ENCODE data around the gene TINAGL1.

The TINAGL1 gene

GRCh38 chr1:31600641-31601040, 24.3 kb downstream of the TINAGL1 start:
- Histone ChIP-seq H3K9ac (ENCODE audit: low read length) (no peak overlapping the region), H3K4me2 (ENCODE audit: low read depth, low read length, poor library complexity, severe bottlenecking) (no peak overlapping the region), H2AFZ (ENCODE audit: low read depth, low read length, severe bottlenecking) (no peak overlapping the region), H3F3A (ENCODE audit: insufficient read depth) (no peaks in the 10 kb centered on the region), H3K79me2 (ENCODE audit: insufficient read depth, low read length) (no peaks in the 10 kb centered on the region), H3K9me2 (replicated peaks; ENCODE audit: insufficient read depth, low read length) (no peaks in the 10 kb centered on the region), H4K20me1 (ENCODE audit: low read depth, low read length) (no peaks in the 10 kb centered on the region), H3K4me3 (ENCODE audit: insufficient read depth, low read length, poor library complexity, severe bottlenecking) (no peak overlapping the region), H3K9me3 (ENCODE audit: insufficient read depth, low read length) (no peaks in the 10 kb centered on the region), H3K27me3 (ENCODE audit: low read length) (0 out of 2 replicates have a peak, but pooled peaks cover 3% of the 10 kb centered on the region), H3K36me3 (ENCODE audit: low read length) (no peaks in the 10 kb centered on the region), H3K27ac (ENCODE audit: low read depth, low read length) (no peak overlapping the region)
- TF ChIP-seq EZH2phosphoT487 (conservative IDR thresholded peaks at IDR 0.05; ENCODE audit: low read length): no peak
- no peak for TF ChIP-seq CTCF (IDR thresholded peaks at IDR 0.05; ENCODE audit: insufficient read depth, low read length, poor library complexity, severe bottlenecking)

- Histone ChIP-seq H3K79me2 (ENCODE audit: insufficient read depth, low read length) (no peaks in the 10 kb centered on the region), H4K20me1 (ENCODE audit: low read depth, low read length) (no peaks in the 10 kb centered on the region), H3K27me3 (ENCODE audit: low read length) (no peaks in the 10 kb centered on the region), H3K4me3 (ENCODE audit: insufficient read depth, low read length, poor library complexity, severe bottlenecking) (no peak overlapping the region), H3K4me2 (ENCODE audit: low read depth, low read length, poor library complexity, severe bottlenecking) (no peak overlapping the region), H3K9me2 (replicated peaks; ENCODE audit: insufficient read depth, low read length) (no peaks in the 10 kb centered on the region), H3K36me3 (ENCODE audit: low read length) (no peaks in the 10 kb centered on the region), H3K9ac (ENCODE audit: low read length) (no peak overlapping the region), H3F3A (ENCODE audit: insufficient read depth) (no peaks in the 10 kb centered on the region), H3K9me3 (ENCODE audit: insufficient read depth, low read length) (no peaks in the 10 kb centered on the region), H2AFZ (ENCODE audit: low read depth, low read length, severe bottlenecking) (no peak overlapping the region), H3K27ac (ENCODE audit: low read depth, low read length) (no peak overlapping the region)
- TF ChIP-seq CTCF (IDR thresholded peaks at IDR 0.05; ENCODE audit: insufficient read depth, low read length, poor library complexity, severe bottlenecking) (no peak), EZH2phosphoT487 (conservative IDR thresholded peaks at IDR 0.05; ENCODE audit: low read length) (no peak)
Observed at GRCh38 chr1:31602081-31602480, 25.8 kb downstream of the TINAGL1 start.

GRCh38 chr1:31605908-31606427, 29.7 kb downstream of the TINAGL1 start:
- Histone ChIP-seq H3K9ac (ENCODE audit: low read length) (no peak overlapping the region), H3K4me2 (ENCODE audit: low read depth, low read length, poor library complexity, severe bottlenecking) (no peak overlapping the region), H3K27me3 (ENCODE audit: low read length) (no peaks in the 10 kb centered on the region), H3K36me3 (ENCODE audit: low read length) (no peaks in the 10 kb centered on the region), H3K9me2 (replicated peaks; ENCODE audit: insufficient read depth, low read length) (no peaks in the 10 kb centered on the region), H3K27ac (ENCODE audit: low read depth, low read length) (no peak overlapping the region), H3K79me2 (ENCODE audit: insufficient read depth, low read length) (no peaks in the 10 kb centered on the region), H3F3A (ENCODE audit: insufficient read depth) (no peaks in the 10 kb centered on the region), H3K9me3 (ENCODE audit: insufficient read depth, low read length) (no peaks in the 10 kb centered on the region), H4K20me1 (ENCODE audit: low read depth, low read length) (no peaks in the 10 kb centered on the region), H3K4me3 (ENCODE audit: insufficient read depth, low read length, poor library complexity, severe bottlenecking) (no peak overlapping the region), H2AFZ (ENCODE audit: low read depth, low read length, severe bottlenecking) (no peak overlapping the region)
- TF ChIP-seq CTCF (IDR thresholded peaks at IDR 0.05; ENCODE audit: insufficient read depth, low read length, poor library complexity, severe bottlenecking) (no peak), EZH2phosphoT487 (conservative IDR thresholded peaks at IDR 0.05; ENCODE audit: low read length) (no peak)
